GM12892 (cell line): ENCODE data around the gene ALPK1.

Experiments used
- POLR2A ChIP-seq: IDR thresholded peaks from 2 replicates; pipeline ENCODE4 v1.6.1; 2011; ENCODE audit warnings: low read depth, low read length, control low read depth
- TAF1 ChIP-seq: IDR thresholded peaks from 2 replicates; pipeline ENCODE4 v1.6.1; 2011; ENCODE audit warnings: low read depth, mild to moderate bottlenecking, control low read depth, low read length, borderline replicate concordance

DNA sequence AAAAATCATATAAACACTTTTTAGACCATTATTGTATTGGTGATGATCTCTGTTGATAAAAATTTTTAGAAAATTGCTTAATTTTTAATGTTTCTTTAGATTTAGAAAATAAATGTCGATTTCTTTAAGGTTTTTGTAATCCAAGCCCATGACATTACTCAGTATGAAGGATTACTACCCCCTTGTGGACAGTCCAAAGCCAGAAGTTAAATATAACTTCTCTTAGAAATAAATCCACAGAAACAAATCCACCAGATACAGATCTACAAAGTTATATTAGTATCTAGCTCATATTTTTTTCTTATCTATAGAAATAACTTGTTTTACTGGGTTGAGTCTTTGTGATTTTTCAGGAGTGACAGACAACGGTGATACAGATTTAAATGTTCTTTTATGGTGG lies 30.3 kb upstream of the ALPK1 start:
- TF ChIP-seq POLR2A (no peak), TAF1 (no peak)
